A673 (cell line): ENCODE measurements around the gene IDUA. TPM values are rescaled to one million over a fixed set of nuclear protein-coding genes. Genes with fewer than 3 reads are reported as not detected.

Source experiments
- BruUV-seq: library from RNA; stranded (reverse); fragments of 400-500 nt; replicated peaks from 2 replicates; lab custom pipeline; 2021; lab: Mats Ljungman, UMichigan
- CTCF ChIA-PET: fragments of 300-600 bp; sonication (Branson Sonifier 250); formaldehyde crosslinking; loops from one replicate; lab custom pipeline; 2022; ENCODE audit warnings: antibody characterized with exemption; lab: Charles Lee
- POLR2A ChIA-PET: fragments of 300-600 bp; sonication (Branson Sonifier 250); formaldehyde crosslinking; loops from one replicate; lab custom pipeline; 2022; ENCODE audit warnings: antibody characterized with exemption; ENCODE audit not compliant: low non-redundant PET; lab: Charles Lee
- DNase-seq: peaks from one replicate; pipeline ENCODE4 v3.0.0-alpha.2; 2015; ENCODE audit warnings: low spot score
- H3K27ac ChIP-seq: fragments of 200-600 bp; sonication (generic); 2 replicates; pipeline ENCODE4 v1.5.1; 2016; ENCODE audit warnings: mixed run types, low read depth, mild to moderate bottlenecking, mixed read lengths, antibody characterized with exemption, low read length; ENCODE audit not compliant: poor library complexity, severe bottlenecking
- H3K27me3 ChIP-seq: fragments of 200-600 bp; sonication (generic); replicated peaks from 2 replicates; pipeline ENCODE4 v1.6.1; 2017; ENCODE audit warnings: mixed run types, low read depth, mild to moderate bottlenecking, mixed read lengths, antibody characterized with exemption, low read length; ENCODE audit not compliant: insufficient read depth, poor library complexity
- H3K36me3 ChIP-seq: fragments of 200-600 bp; sonication (generic); 2 replicates; pipeline ENCODE4 v1.6.1; 2016; ENCODE audit warnings: mixed run types, mild to moderate bottlenecking, mixed read lengths, antibody characterized with exemption, low read length; ENCODE audit not compliant: insufficient read depth, poor library complexity, severe bottlenecking
- H3K4me1 ChIP-seq: fragments of 200-600 bp; sonication (generic); 2 replicates; pipeline ENCODE4 v1.6.1; 2017; ENCODE audit warnings: mixed run types, mild to moderate bottlenecking, mixed read lengths, antibody characterized with exemption, low read length; ENCODE audit not compliant: insufficient read depth, poor library complexity, severe bottlenecking
- H3K4me3 ChIP-seq: fragments of 200-600 bp; sonication (generic); 2 replicates; pipeline ENCODE4 v1.5.1; 2016; ENCODE audit warnings: low read depth, mixed run types, mild to moderate bottlenecking, mixed read lengths, low read length; ENCODE audit not compliant: poor library complexity, severe bottlenecking
- H3K9me3 ChIP-seq: fragments of 200-600 bp; sonication (generic); 2 replicates; pipeline ENCODE4 v1.6.1; 2016; ENCODE audit warnings: mixed run types, low read depth, mild to moderate bottlenecking, mixed read lengths, antibody characterized with exemption, low read length; ENCODE audit not compliant: poor library complexity, severe bottlenecking
- CTCF ChIP-seq: fragments of 300-800, 200-600 bp; sonication (generic); conservative IDR thresholded peaks from 2 replicates; pipeline ENCODE4 v1.5.1; 2017; ENCODE audit warnings: low read depth, mild to moderate bottlenecking, antibody characterized with exemption, low read length, moderate library complexity, mixed read lengths
- EZH2 ChIP-seq: fragments of 200-600 bp; sonication (generic); IDR thresholded peaks from 2 replicates; pipeline ENCODE4 v1.6.1; 2017; ENCODE audit warnings: borderline replicate concordance, low read depth, mild to moderate bottlenecking, mixed read lengths, antibody characterized with exemption, low read length; ENCODE audit not compliant: poor library complexity, severe bottlenecking
- intact Hi-C: fragments of 100-400 bp; cut with micrococcal nuclease; formaldehyde crosslinking; loops from one replicate; pipeline ENCODE4 v1.10.0; 2022; ENCODE audit not compliant: unreplicated experiment
- total RNA-seq: library from RNA; stranded (reverse); gene quantifications from 2 replicates; pipeline ENCODE4 v1.2.3, GENCODE V29; 2021

Gene IDUA
- total RNA-seq, 1 experiment from 2014 or later, result 12.3 TPM

- intact Hi-C loops, result loop anchor here (10.0 kb wide), 1 partner anchor 245 kb away; no protein-coding TSS in a partner anchor
- no peak for TF ChIP-seq CTCF
- TF ChIP-seq EZH2, result no peak
- ChIA-PET POLR2A (no interaction called here), CTCF (no interaction called here)
- Histone ChIP-seq H3K4me3 (no peak overlapping the region), H3K4me1 (peaks cover 8% of the 10 kb centered on the region), H3K36me3 (no peaks in the 10 kb centered on the region), H3K9me3 (no peaks in the 10 kb centered on the region), H3K27me3 (no peaks in the 10 kb centered on the region), H3K27ac (no peak overlapping the region)
- no peak for DNase-seq
- no TSS peak for BruUV-seq
Observed at GRCh38 chr4:989722-990471, 3.1 kb downstream of the IDUA start.

GRCh38 chr4:990746-991367 is 4.0 kb downstream of the IDUA start:
- no peak for DNase-seq
- TF ChIP-seq CTCF (no peak), EZH2 (no peak)
- POLR2A ChIA-PET, result no interaction called here
- intact Hi-C loops, result no loop called here
- Histone ChIP-seq H3K27me3 (no peaks in the 10 kb centered on the region), H3K4me1 (peaks cover 5% of the 10 kb centered on the region), H3K9me3 (no peaks in the 10 kb centered on the region), H3K4me3 (no peak overlapping the region), H3K36me3 (no peaks in the 10 kb centered on the region), H3K27ac (no peak overlapping the region)
- CTCF ChIA-PET, result no interaction called here
- no TSS peak for BruUV-seq

- intact Hi-C loops, result no loop called here
- TF ChIP-seq EZH2, result no peak
- no peak for TF ChIP-seq CTCF
- POLR2A ChIA-PET, result no interaction called here
- no peak overlapping the region for H3K27ac ChIP-seq
- H3K27me3 ChIP-seq, result peaks cover 7% of the 10 kb centered on the region
- no peak for DNase-seq
- no peaks in the 10 kb centered on the region for H3K4me1 ChIP-seq
- no peaks in the 10 kb centered on the region for H3K9me3 ChIP-seq
- no peaks in the 10 kb centered on the region for H3K36me3 ChIP-seq
- no peak overlapping the region for H3K4me3 ChIP-seq
- CTCF ChIA-PET, result no interaction called here
- no TSS peak for BruUV-seq
Observed at GRCh38 chr4:991451-992296, 4.8 kb downstream of the IDUA start.
